Thyroid gland (tissue), 4 donors: Measurements from ENCODE around the gene REC114.

Source experiments
- CTCF ChIP-seq, 6 experiments: fragments of 200-600 bp in 3 of 6; fragments of 450-650 bp in 3 of 6; sonication (generic) in 3 of 6; IDR thresholded peaks; one replicate each; pipeline ENCODE4 v1.5.1; 2016 to 2019; ENCODE audit warnings: antibody characterized with exemption in 6 of 6, mild to moderate bottlenecking in 2 of 6, inconsistent platforms in 1 of 6, moderate library complexity in 1 of 6
- POLR2A ChIP-seq, 2 donors: fragments of 450-650 bp; IDR thresholded peaks; one replicate each; pipeline ENCODE4 v1.6.1; 2017; ENCODE audit warnings: antibody characterized with exemption in 2 of 2, mild to moderate bottlenecking in 2 of 2, moderate library complexity in 1 of 2

- no peak for TF ChIP-seq POLR2A (IDR thresholded peaks at IDR 0.05)
- no peak for TF ChIP-seq CTCF (IDR thresholded peaks at IDR 0.05)
These were observed 164.9 kb downstream of the REC114 start for GRCh38 chr15:73607843-73608242.
